HepG2 (cell line): ENCODE results near the gene INHBE. TPM values are rescaled to one million over a fixed set of nuclear protein-coding genes. Genes with fewer than 3 reads are reported as not detected.

ENCODE experiments used
- ATAC-seq: fragments of 200-7000 bp; cut with Tn5 transposase; 3 replicates; pipeline ENCODE4 v1.9.1; 2020; ENCODE audit warnings: mild to moderate bottlenecking, moderate library complexity
- BruUV-seq: library from RNA; stranded (reverse); fragments of 400-500 nt; replicated peaks from 2 replicates; lab custom pipeline; 2021; lab: Mats Ljungman, UMichigan
- CTCF ChIA-PET: fragments of 300-600 bp; formaldehyde crosslinking; extraction: SDS; loops from one replicate; lab custom pipeline; 2021; ENCODE audit warnings: low total read pairs, inconsistent platforms, low intra/inter-chr PET ratio; lab: Yijun Ruan, JAX
- POLR2A ChIA-PET: fragments of 350-600 bp; sonication (Branson Sonifier 250); formaldehyde crosslinking; loops from one replicate; lab custom pipeline; 2020; ENCODE audit warnings: antibody characterized with exemption, inconsistent platforms; lab: Yijun Ruan, JAX
- DNase-seq: peaks from one replicate; pipeline ENCODE4 v3.0.0-alpha.2; 2015; ENCODE audit warnings: low spot score
- FAIRE-seq: peaks from 3 replicates; lab custom pipeline; 2011; peaks lifted over from hg19 to GRCh38; lab: Jason Lieb, UNC
- H2AFZ ChIP-seq: one replicate; pipeline ENCODE4 v1.6.1; 2011; ENCODE audit warnings: low read length, inconsistent platforms
- H3K27ac ChIP-seq: fragments of 300-600 bp; 3 replicates; pipeline ENCODE4 v1.8.0; 2011; ENCODE audit warnings: mixed run types, mild to moderate bottlenecking, mixed read lengths, low read length, inconsistent platforms; ENCODE audit not compliant: insufficient read depth; ENCODE audit errors: extremely low read length
- H3K27me3 ChIP-seq, 2 experiments: fragments of 200-600 bp in 1 of 2; 2 replicates in 1 of 2; 3 replicates in 1 of 2; pipeline versions ENCODE4 v1.6.0 to v1.8.0; 2011; ENCODE audit warnings: low read length in 2 of 2, mild to moderate bottlenecking in 2 of 2, moderate library complexity in 2 of 2, inconsistent platforms in 1 of 2; ENCODE audit not compliant: insufficient read depth in 2 of 2, control insufficient read depth in 1 of 2
- H3K36me3 ChIP-seq, 2 experiments: fragments of 200-600 bp in 1 of 2; replicated peaks in 1 of 2; 2 replicates in 1 of 2; 3 replicates in 1 of 2; pipeline versions ENCODE4 v1.5.1 to v1.8.0; 2011; ENCODE audit warnings: low read length in 2 of 2, inconsistent platforms in 1 of 2; ENCODE audit not compliant: insufficient read depth in 2 of 2, control insufficient read depth in 1 of 2
- H3K4me1 ChIP-seq: 2 replicates; pipeline ENCODE4 v1.5.1; 2012; ENCODE audit warnings: low read length, inconsistent platforms; ENCODE audit not compliant: insufficient read depth
- H3K4me2 ChIP-seq: 2 replicates; pipeline ENCODE4 v1.6.0; 2011; ENCODE audit warnings: low read depth, low read length, inconsistent platforms
- H3K4me3 ChIP-seq, 3 experiments: fragments of 200-600 bp in 1 of 3; sonication (generic), shearing (Covaris generic) in 1 of 3; replicated peaks in 1 of 3; 2 replicates each; pipeline ENCODE4 v1.5.1; 2011 to 2016; ENCODE audit warnings: low read length in 3 of 3, inconsistent platforms in 2 of 3, low read depth in 2 of 3, mild to moderate bottlenecking in 2 of 3, control low read depth in 1 of 3, mixed read lengths in 1 of 3; ENCODE audit not compliant: insufficient read depth in 1 of 3
- H3K79me2 ChIP-seq: one replicate; pipeline ENCODE4 v1.6.1; 2011; ENCODE audit warnings: low read length, inconsistent platforms; ENCODE audit not compliant: insufficient read depth
- H3K9ac ChIP-seq: 2 replicates; pipeline ENCODE4 v1.6.0; 2011; ENCODE audit warnings: mild to moderate bottlenecking, low read depth, low read length, inconsistent platforms; ENCODE audit not compliant: insufficient read depth
- H3K9me3 ChIP-seq: 2 replicates; pipeline ENCODE4 v1.5.1; 2012; ENCODE audit warnings: mild to moderate bottlenecking, low read length
- H4K20me1 ChIP-seq: 2 replicates; pipeline ENCODE4 v1.6.0; 2011; ENCODE audit warnings: inconsistent platforms, mild to moderate bottlenecking, low read length, moderate library complexity; ENCODE audit not compliant: insufficient read depth
- BATF2 ChIP-seq: sonication (generic); formaldehyde crosslinking; IDR thresholded peaks from 2 replicates; pipeline ENCODE4 v1.8.0; 2022; ENCODE audit warnings: mild to moderate bottlenecking, missing genetic modification reagents, moderate library complexity
- IRX3 ChIP-seq: sonication (generic); formaldehyde crosslinking; IDR thresholded peaks from 2 replicates; pipeline ENCODE4 v1.8.1; 2023; ENCODE audit warnings: mild to moderate bottlenecking, low read depth, missing genetic modification reagents, borderline replicate concordance
- ISL2 ChIP-seq: sonication (generic); formaldehyde crosslinking; IDR thresholded peaks from 2 replicates; pipeline ENCODE4 v1.5.0; 2020; ENCODE audit warnings: missing genetic modification reagents
- ISX ChIP-seq: sonication (generic); formaldehyde crosslinking; conservative IDR thresholded peaks from 2 replicates; pipeline ENCODE4 v1.5.0; 2020; ENCODE audit warnings: missing genetic modification reagents
- MLLT10 ChIP-seq: sonication (generic); formaldehyde crosslinking; IDR thresholded peaks from 2 replicates; pipeline ENCODE4 v1.4.0; 2020; ENCODE audit warnings: missing genetic modification reagents
- NR0B2 ChIP-seq: sonication (generic); formaldehyde crosslinking; IDR thresholded peaks from 2 replicates; pipeline ENCODE4 v1.4.0; 2020; ENCODE audit warnings: mild to moderate bottlenecking, missing genetic modification reagents
- PPARG ChIP-seq: conservative IDR thresholded peaks from 2 replicates; pipeline ENCODE4 v1.6.1; 2016; ENCODE audit warnings: missing biosample characterization, missing genetic modification reagents
- SP2 ChIP-seq: sonication (generic); formaldehyde crosslinking; IDR thresholded peaks from 2 replicates; pipeline ENCODE4 v1.5.1; 2020; ENCODE audit warnings: mild to moderate bottlenecking, missing genetic modification reagents
- ZFP82 ChIP-seq: sonication (generic); formaldehyde crosslinking; IDR thresholded peaks from 2 replicates; pipeline ENCODE4 v1.5.1; 2020; ENCODE audit warnings: mild to moderate bottlenecking, missing genetic modification reagents, borderline replicate concordance
- ZMYM4 ChIP-seq: sonication (generic); formaldehyde crosslinking; IDR thresholded peaks from 2 replicates; pipeline ENCODE4 v1.8.1; 2023; ENCODE audit warnings: mild to moderate bottlenecking, missing genetic modification reagents
- ZNF546 ChIP-seq: sonication (generic); formaldehyde crosslinking; conservative IDR thresholded peaks from 2 replicates; pipeline ENCODE4 v1.8.1; 2023; ENCODE audit warnings: mild to moderate bottlenecking, missing genetic modification reagents
- WGBS: methylation state at CpG from one replicate; pipeline ENCODE4 v1.1.6; 2017; ENCODE audit warnings: low lambda C conversion rate; 5-methylcytosine and 5-hydroxymethylcytosine counted together
- in situ Hi-C: cut with HindIII; loops from 2 replicates; pipeline ENCODE4 v1.10.0; 2017; ENCODE audit warnings: low pct_unique_long_range_greater_than_20kb; ENCODE audit not compliant: extremely low pct_ligation_motif_present
- intact Hi-C: fragments of 100-400 bp; cut with micrococcal nuclease; formaldehyde crosslinking; loops from one replicate; pipeline ENCODE4 v1.10.0; 2022; ENCODE audit not compliant: unreplicated experiment
- polyA plus RNA-seq, 8 experiments: library from polyadenylated mRNA; depleted of rRNA in 3 of 8; stranded (reverse) in 7 of 8; unstranded in 1 of 8; fragments of >200 nt; fragmentation: Illumina TruSeq in 4 of 8; extraction: Trizol in 4 of 8; gene quantifications; 2 replicates each; pipeline versions ENCODE4 v1.2.1 to v1.2.3, GENCODE V29; 2011 to 2016; ENCODE audit warnings: low read depth in 4 of 8, missing spikeins in 1 of 8, mixed read lengths in 1 of 8; ENCODE audit not compliant: insufficient read depth in 1 of 8
- total RNA-seq, 5 experiments: library from RNA; depleted of rRNA; stranded (reverse); fragments of >200 nt; fragmentation: Illumina TruSeq; extraction: Trizol; gene quantifications; 2 replicates each; pipeline ENCODE4 v1.2.3, GENCODE V29; 2016; ENCODE audit warnings: low read depth in 1 of 5
- TF ChIP-seq, protein P1 (sequence below): sonication (generic); formaldehyde crosslinking; conservative IDR thresholded peaks from 2 replicates; pipeline ENCODE4 v1.8.0; 2022; ENCODE audit warnings: mild to moderate bottlenecking, moderate library complexity, missing genetic modification reagents
- TF ChIP-seq, protein P2 (sequence below), 2 experiments: fragments of 450-650 bp in 1 of 2; sonication (generic) in 1 of 2; formaldehyde crosslinking in 1 of 2; IDR thresholded peaks; 2 replicates each; pipeline versions ENCODE4 v1.6.1 to v1.8.0; 2016 to 2022; ENCODE audit warnings: antibody characterized with exemption in 1 of 2, mild to moderate bottlenecking in 1 of 2, missing genetic modification reagents in 1 of 2

The INHBE gene
- total and polyA plus RNA-seq, 2 of the 13 experiments (the other 11 are each of a cell fraction or from before 2014, with no cell fraction given): 17.0 to 32.0 TPM

DNA sequence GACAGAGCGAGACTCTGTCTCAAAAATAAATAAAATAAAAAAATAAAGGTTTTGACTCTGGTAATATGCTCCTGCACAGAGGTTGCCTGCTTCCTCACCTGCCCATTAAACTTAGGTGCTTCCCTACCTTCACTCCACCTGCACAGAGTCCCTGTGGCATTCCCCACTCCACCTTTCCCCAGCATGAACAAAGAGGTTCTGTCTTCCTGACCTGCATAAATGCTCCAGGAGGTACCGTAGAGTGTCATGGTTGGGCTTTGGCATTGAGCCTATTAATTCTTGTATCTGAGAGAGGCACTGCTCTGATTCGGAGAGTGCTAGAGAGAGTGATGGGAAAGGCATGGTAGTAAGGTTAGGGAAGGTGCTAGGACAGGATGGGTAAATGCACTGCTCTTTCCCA, 18.3 kb downstream of the INHBE start:
- FAIRE-seq (no peak), DNase-seq (no peak), ATAC-seq (no peak)
- no peak overlapping the region for H3K9ac ChIP-seq
- no peaks in the 10 kb centered on the region for H3K36me3 ChIP-seq
- H4K20me1 ChIP-seq: no peaks in the 10 kb centered on the region
- peaks cover 57% of the 10 kb centered on the region for H3K4me1 ChIP-seq
- ChIA-PET POLR2A (no interaction called here), CTCF (no interaction called here)
- H3K4me3 ChIP-seq: no peak overlapping the region
- H3K79me2 ChIP-seq: no peaks in the 10 kb centered on the region
- 35% methylated on average over 3 of the region's 3 CpGs for WGBS
- H3K4me2 ChIP-seq: no peak overlapping the region
- no peaks in the 10 kb centered on the region for H3K9me3 ChIP-seq
- H3K27me3 ChIP-seq: peaks cover 7 to 54% of the 10 kb centered on the region in 2 experiments
- no peak overlapping the region for H3K27ac ChIP-seq
- no peak overlapping the region for H2AFZ ChIP-seq
- intact Hi-C loops: no loop called here
- BruUV-seq: no TSS peak
- in situ Hi-C loops: no loop called here
- TF ChIP-seq SP2 (CRISPR knock-in tag) (no peak), PPARG (CRISPR knock-in tag) (no peak), ISX (no peak), ZNF546 (CRISPR knock-in tag) (no peak), ZFP82 (CRISPR knock-in tag) (no peak), MLLT10 (CRISPR knock-in tag) (no peak), ZMYM4 (CRISPR knock-in tag) (no peak), IRX3 (no peak), BATF2 (CRISPR knock-in tag) (no peak), NR0B2 (CRISPR knock-in tag) (no peak), ISL2 (CRISPR knock-in tag) (no peak)
- TF ChIP-seq, protein P1, sequence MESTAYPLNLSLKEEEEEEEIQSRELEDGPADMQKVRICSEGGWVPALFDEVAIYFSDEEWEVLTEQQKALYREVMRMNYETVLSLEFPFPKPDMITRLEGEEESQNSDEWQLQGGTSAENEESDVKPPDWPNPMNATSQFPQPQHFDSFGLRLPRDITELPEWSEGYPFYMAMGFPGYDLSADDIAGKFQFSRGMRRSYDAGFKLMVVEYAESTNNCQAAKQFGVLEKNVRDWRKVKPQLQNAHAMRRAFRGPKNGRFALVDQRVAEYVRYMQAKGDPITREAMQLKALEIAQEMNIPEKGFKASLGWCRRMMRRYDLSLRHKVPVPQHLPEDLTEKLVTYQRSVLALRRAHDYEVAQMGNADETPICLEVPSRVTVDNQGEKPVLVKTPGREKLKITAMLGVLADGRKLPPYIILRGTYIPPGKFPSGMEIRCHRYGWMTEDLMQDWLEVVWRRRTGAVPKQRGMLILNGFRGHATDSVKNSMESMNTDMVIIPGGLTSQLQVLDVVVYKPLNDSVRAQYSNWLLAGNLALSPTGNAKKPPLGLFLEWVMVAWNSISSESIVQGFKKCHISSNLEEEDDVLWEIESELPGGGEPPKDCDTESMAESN: no peak
- TF ChIP-seq, protein P2, sequence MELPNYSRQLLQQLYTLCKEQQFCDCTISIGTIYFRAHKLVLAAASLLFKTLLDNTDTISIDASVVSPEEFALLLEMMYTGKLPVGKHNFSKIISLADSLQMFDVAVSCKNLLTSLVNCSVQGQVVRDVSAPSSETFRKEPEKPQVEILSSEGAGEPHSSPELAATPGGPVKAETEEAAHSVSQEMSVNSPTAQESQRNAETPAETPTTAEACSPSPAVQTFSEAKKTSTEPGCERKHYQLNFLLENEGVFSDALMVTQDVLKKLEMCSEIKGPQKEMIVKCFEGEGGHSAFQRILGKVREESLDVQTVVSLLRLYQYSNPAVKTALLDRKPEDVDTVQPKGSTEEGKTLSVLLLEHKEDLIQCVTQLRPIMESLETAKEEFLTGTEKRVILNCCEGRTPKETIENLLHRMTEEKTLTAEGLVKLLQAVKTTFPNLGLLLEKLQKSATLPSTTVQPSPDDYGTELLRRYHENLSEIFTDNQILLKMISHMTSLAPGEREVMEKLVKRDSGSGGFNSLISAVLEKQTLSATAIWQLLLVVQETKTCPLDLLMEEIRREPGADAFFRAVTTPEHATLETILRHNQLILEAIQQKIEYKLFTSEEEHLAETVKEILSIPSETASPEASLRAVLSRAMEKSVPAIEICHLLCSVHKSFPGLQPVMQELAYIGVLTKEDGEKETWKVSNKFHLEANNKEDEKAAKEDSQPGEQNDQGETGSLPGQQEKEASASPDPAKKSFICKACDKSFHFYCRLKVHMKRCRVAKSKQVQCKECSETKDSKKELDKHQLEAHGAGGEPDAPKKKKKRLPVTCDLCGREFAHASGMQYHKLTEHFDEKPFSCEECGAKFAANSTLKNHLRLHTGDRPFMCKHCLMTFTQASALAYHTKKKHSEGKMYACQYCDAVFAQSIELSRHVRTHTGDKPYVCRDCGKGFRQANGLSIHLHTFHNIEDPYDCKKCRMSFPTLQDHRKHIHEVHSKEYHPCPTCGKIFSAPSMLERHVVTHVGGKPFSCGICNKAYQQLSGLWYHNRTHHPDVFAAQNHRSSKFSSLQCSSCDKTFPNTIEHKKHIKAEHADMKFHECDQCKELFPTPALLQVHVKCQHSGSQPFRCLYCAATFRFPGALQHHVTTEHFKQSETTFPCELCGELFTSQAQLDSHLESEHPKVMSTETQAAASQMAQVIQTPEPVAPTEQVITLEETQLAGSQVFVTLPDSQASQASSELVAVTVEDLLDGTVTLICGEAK (IDR thresholded peaks at IDR 0.05): no peak
- TF ChIP-seq, protein P2 (CRISPR knock-in tag; IDR thresholded peaks at IDR 0.05): no peak
